Naive thymus-derived CD4-positive, alpha-beta T cell (primary cell): ENCODE measurements around the gene ZNF654. TPM values are rescaled to one million over a fixed set of nuclear protein-coding genes. Genes with fewer than 3 reads are reported as not detected.

Experiments used
- polyA plus RNA-seq, 2 donors: library from polyadenylated mRNA; unstranded; fragments of 300-500 nt; fragmentation: Illumina TruSeq; gene quantifications; one replicate each; pipeline ENCODE4 v1.2.3, GENCODE V29; 2021
- total RNA-seq, 6 experiments: library from RNA in 5 of 6; stranded (reverse) in 5 of 6; gene quantifications; 1 replicate in 5 of 6; 2 replicates in 1 of 6; pipeline ENCODE4 v1.2.3 and lab custom pipeline; 2021 to 2026

Gene ZNF654
- total and polyA plus RNA-seq, 7 experiments from 2014 or later: 11.4 to 32.2 (median 13.3) TPM

Other genes with a start within 250 kb of the ZNF654 start
- 100 to 1,000 TPM in 3 of 5 experiments, 10 to 100 TPM in 2; 87.0 to 153 (median 115) TPM for gene CGGBP1, start 250 bp upstream of the ZNF654 start, total RNA-seq
- gene CGGBP1, start 250 bp upstream of the ZNF654 start, polyA plus RNA-seq: 100 to 1,000 TPM in 1 of 2 donors, 10 to 100 TPM in 1; 87.4 to 104 TPM
- gene C3orf38, start 90.7 kb downstream of the ZNF654 start, total RNA-seq: 10 to 100 TPM; 28.9 to 40.2 (median 34.7) TPM
- 10 to 100 TPM; 19.4 to 21.9 TPM for gene C3orf38, start 90.7 kb downstream of the ZNF654 start, polyA plus RNA-seq